HG03139 (cell line): ENCODE data around the gene DHRS3.

ENCODE experiments used
- ATAC-seq: cut with Tn5 transposase; IDR thresholded peaks from one replicate; pipeline ENCODE4 v1.9.1; 2021; ENCODE audit not compliant: unreplicated experiment

DHRS3 gene

GRCh38 chr1:12521096-12521495, 96.9 kb downstream of the DHRS3 start:
- ATAC-seq = no peak

GRCh38 chr1:12519693-12520364, 98.2 kb downstream of the DHRS3 start:
- ATAC-seq = no peak

GRCh38 chr1:12518931-12519692, 98.9 kb downstream of the DHRS3 start:
- ATAC-seq = no peak
